Activated CD4-positive, alpha-beta T cell treated with anti-CD3 and anti-CD28 coated beads, Interleukin-2, Interleukin-4, amounts not matched to agents 100 ng/mL and 50 ng/mL, durations not matched to agents 16 hours and 8 hours (primary cell): ENCODE data around the gene BMAL2.

Source experiments
- DNase-seq: peaks from one replicate; pipeline ENCODE4 v3.0.0-alpha.2; 2020; ENCODE audit warnings: low spot score

Gene BMAL2

DNA sequence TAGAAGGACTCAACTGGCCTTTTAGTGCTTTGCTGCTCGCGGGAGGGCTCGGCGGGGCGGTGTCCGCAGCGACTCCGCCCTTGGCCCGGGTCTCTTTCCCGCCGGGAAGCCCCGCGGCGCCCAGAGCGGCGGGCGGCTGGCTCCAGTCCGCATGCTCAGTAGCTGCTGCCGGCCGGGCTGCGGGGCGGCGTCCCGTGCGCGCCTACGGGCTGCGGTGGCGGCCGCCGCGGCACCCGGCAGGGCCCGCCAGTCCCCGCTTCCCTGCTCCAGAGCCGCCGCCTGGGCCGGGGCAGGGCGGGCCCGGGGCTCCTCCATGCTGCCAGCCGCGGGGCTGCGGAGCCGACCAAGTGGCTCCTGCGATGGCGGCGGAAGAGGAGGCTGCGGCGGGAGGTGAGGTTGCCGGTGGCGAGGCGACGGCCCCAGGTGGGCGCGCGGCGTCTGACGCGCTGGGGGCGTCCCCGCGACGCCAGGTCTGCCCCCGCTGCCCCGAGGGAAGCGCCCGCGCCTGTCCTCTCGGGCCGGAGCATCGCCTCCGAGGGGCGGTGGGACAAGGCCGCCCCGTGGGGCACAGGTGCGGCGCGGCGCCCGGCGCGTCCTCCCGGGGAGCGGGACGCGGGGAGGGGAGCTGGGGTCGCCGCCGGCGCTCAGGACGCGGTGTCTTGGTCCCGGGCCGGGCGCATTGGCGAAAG lies at the start of gene BMAL2:
TSS of gene BMAL2 (plus strand) at position 123 of the 689 bp plus-strand sequence. CDS start at position 360, 237 bp downstream.
- DNase-seq: peak; percentile 58

GRCh38 chr12:27284021-27284420 lies 48.6 kb upstream of the BMAL2 start:
- DNase-seq: no peak

DNA sequence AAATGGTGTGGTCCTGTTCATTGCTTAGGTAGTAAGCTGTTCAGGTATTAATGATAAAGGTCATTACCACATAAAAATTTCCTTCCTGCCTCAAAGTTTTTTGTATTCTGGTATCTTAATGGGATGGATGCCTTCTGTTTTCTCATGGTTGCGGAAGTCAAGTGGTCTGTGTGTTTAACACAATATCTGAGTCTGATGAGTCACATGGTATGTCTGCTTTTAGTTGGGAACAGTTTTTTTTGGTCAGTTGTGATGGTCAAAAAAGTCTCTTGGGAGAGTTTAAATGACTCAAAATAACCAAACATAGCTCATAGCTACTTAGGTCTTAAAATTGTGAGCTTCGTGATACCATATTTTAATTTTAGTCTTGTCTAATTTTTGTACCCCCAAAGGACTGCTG lies 47.9 kb upstream of the BMAL2 start:
- no peak for DNase-seq

GRCh38 chr12:27285403-27285802 lies 47.2 kb upstream of the BMAL2 start:
- DNase-seq: no peak

GRCh38 chr12:27289414-27289813 lies 43.2 kb upstream of the BMAL2 start:
- no peak for DNase-seq

- no peak for DNase-seq
These were observed 42.0 kb upstream of the BMAL2 start for GRCh38 chr12:27290501-27291168.

- DNase-seq: no peak
These were observed 40.8 kb upstream of the BMAL2 start for GRCh38 chr12:27291862-27292261.

DNA sequence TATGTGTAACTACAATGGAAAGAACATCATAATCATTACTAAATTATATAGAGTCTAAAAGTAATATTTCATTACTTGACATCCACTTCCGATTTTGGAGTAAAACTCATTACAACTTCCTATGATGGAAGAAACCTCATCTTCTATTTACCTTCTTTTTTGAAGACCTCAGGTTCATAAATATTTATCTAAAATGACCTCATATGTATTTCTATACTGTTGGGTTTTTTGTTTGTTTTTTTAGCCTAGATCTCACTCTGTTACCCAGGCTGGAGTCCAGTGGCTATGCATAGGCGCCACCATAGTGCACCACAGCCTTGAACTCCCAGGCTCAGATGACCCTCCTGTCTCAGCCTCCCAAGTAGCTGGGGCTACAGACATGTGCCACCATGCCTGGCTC lies 39.9 kb upstream of the BMAL2 start:
- no peak for DNase-seq

DNA sequence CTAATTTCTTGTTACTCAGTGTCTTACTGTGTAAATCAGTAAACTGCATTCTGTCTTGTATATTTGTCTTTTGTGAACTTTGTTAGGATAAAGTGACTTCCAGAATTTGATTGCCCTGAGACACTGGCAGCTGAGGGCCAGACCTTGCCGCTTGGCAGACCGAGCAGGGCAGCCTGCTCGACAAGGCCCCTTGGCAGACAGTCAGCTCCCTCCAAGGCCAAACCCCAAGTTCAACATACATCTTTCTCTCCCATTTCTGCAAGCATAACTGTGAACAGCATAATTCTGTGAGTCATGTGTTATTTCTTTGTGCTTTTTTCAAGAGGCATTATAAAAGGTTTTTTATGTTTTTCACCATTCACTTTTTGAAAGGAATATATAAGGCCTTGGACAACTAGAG lies 39.2 kb upstream of the BMAL2 start:
- no peak for DNase-seq

- DNase-seq: no peak
These were observed 36.0 kb upstream of the BMAL2 start for GRCh38 chr12:27296674-27297073.

- DNase-seq: peak; percentile 8
These were observed 35.1 kb upstream of the BMAL2 start for GRCh38 chr12:27297566-27297965.

- no peak for DNase-seq
These were observed 33.5 kb upstream of the BMAL2 start for GRCh38 chr12:27299102-27299501.

DNA sequence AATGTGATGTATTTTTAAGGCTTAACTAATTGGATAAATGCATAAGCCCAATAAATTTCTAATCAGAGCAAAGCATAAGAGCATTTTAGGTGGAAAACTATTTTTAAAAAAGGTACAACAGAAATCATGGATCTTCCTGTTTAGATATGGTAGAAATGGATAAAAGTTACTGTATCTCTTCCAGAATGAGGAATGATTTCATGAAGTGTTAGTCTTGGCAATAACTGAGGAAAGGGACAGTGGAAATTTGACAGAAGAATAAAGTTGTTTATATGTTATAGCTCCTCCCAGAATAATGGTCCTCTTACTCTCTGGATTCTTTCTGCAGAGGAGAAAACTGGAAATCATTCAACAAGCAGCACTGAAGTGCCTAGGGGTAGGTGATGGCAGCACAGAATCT lies 32.4 kb upstream of the BMAL2 start:
- no peak for DNase-seq

DNA sequence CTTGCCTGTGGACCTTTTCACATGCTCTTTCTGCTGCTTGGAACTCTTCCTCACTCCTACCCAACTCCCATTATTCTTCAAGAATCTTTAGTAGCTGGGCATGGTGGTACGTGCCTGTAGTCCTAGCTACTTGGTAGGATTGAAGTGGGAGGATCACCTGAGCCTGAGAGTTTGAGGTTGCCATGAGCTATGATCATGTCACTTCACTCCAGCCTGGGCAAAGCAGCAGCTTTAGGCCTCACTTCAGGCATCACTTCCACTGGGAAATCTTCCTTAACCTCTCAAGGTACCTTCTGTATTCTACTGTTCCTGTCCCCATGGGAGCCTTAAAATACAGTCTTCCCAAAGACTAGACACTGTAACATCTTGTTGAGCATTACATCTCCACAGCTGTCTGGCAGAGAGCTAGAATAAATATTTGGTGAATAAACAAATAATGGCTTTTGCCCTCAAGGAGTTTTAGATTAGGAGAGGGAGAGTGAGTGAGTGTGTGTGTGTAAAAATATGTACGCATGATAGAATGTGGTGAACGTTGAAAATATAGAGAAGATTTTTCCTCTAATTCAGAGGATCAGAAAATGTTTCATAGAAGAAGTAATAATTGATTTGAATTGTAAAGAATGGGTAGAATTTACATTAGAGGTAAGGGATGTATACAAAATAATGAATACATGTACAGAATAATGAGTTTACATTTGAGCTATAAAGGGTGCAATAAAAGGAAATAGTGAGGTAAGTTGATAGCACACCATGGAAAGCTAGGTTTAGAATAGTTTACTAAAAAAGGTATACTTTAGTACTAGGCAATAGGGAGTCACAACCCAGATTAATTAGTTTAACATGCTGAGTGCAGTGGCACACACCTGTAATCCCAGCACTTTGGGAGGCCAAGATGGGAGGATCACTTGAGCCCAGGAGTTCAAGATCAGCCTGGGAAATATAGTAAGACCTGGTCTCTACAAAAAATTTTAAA lies 29.2 kb upstream of the BMAL2 start:
- DNase-seq: no peak

GRCh38 chr12:27304856-27305255 lies 27.8 kb upstream of the BMAL2 start:
- DNase-seq: no peak

- peak; percentile 30 for DNase-seq
These were observed 26.8 kb upstream of the BMAL2 start for GRCh38 chr12:27305673-27306456.

DNA sequence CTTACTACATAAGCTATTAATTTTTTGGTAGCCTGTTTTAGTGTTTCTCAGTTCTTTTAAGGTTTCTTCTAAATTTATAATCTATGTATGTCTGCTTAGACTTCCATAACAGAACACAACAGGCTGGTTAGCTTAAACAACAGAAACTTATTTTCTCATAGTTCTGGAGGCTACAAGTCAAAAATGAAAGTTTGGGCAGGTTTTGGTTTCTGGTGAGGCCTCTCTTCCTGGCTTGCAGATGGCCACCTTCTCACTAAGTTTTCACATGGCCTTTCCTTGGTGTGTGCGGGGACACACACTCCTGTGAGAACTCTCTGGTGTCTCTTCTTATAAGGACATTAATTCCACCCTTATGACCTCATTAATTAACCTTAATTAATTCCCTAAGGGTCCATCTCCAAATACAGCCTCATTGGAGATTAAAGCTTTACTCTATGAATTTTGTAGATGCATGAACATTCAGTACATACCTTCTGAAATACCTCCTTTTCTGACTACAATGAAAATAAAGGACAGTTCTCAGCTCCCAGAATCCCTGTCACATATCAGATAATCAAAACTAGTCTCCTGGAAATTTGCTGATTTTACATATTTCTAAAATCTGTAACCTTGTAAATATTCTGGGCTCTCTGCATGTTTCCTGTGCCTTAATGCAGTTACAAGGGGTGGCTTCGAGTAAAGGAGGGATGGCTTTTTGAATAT lies 23.2 kb upstream of the BMAL2 start:
- DNase-seq: no peak

GRCh38 chr12:27309995-27310315 lies 22.7 kb upstream of the BMAL2 start:
- DNase-seq: no peak

GRCh38 chr12:27316947-27317346 lies 15.7 kb upstream of the BMAL2 start:
- no peak for DNase-seq

DNA sequence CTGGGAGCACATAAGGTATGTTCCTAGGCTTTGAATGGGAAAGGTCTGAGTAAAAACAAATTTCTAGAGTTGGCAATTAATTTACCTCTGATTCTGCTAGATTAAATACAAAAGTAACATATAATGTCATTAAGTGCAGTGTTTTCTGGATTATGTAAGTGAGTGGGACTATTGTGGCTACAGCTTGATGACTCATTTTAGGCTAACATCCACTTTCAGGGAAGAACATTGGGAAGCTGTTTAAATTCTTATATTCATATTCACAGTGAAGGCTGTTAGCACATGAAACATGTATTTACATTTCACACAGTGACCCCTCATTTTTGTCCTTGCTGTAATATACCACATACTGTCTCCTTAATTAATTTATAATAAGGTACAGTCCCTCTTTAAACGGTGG lies 13.2 kb upstream of the BMAL2 start:
- DNase-seq: no peak

DNA sequence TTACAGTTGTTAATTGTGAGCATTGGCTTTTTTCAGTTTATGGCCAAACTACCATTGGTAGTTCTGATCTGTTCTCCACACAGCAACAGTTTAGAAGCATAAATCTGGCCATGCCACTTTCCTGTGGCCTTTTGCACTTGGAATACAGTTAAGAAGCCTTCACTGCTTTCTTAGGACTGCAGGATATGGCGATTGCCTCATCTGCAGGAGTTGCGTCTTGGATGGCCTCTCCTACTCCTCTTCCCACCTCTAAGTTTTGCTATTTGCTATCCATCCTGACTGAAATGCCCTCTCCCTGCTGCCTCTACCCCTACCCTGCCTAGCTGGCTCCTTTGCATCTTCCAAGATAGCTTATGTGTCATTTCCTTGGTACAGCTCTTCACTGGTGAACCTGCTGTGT lies 12.8 kb upstream of the BMAL2 start:
- no peak for DNase-seq
